ENCODE results near the gene TBPL1. TPM values are rescaled to one million over a fixed set of nuclear protein-coding genes. Genes with fewer than 3 reads are reported as not detected.
A peak's percentile ranks its signal among the peaks of the same experiment; 100 is the strongest.

The TBPL1 gene
- total RNA-seq, 4 donors from 2014 or later: 0.85 to 9.1 (median 4.7) TPM

DNA sequence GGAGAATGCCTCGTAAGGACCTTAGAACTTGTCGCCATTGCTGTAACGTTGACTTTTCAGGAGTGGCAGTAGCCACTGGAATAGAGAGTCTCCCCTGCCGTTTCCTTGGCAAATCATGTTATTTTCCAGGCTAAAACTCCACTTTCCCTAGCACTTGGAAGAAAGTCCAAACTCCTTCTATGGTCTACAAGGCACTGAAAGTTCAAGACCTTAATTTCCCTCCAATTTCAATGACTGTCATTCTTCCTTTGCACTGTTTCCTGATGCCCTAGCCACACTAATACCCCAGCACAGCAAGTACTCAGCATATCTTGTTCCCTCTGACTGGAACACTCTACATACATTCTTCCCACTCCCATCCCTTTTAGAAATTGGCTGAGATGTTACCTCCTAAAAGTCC, 1.8 kb upstream of the TBPL1 start:
- H3K9me3 ChIP-seq: no peaks in the 10 kb centered on the region
- ATAC-seq (no peak), DNase-seq (no peak)
- no peaks in the 10 kb centered on the region for H3K27me3 ChIP-seq
- intact Hi-C loops (cut with DNase I; ENCODE audit: low total_unique reads): no loop called here
- in situ Hi-C loops (cut with MboI; ENCODE audit: low sequenced_read_pairs in 4 of 4): no loop called here
- H3K4me3 ChIP-seq: peak overlapping the region in 3 of 4 donors; percentile 75 to 98 (median 93)
- H3K36me3 ChIP-seq: no peaks in the 10 kb centered on the region
- TF ChIP-seq, protein P1, sequence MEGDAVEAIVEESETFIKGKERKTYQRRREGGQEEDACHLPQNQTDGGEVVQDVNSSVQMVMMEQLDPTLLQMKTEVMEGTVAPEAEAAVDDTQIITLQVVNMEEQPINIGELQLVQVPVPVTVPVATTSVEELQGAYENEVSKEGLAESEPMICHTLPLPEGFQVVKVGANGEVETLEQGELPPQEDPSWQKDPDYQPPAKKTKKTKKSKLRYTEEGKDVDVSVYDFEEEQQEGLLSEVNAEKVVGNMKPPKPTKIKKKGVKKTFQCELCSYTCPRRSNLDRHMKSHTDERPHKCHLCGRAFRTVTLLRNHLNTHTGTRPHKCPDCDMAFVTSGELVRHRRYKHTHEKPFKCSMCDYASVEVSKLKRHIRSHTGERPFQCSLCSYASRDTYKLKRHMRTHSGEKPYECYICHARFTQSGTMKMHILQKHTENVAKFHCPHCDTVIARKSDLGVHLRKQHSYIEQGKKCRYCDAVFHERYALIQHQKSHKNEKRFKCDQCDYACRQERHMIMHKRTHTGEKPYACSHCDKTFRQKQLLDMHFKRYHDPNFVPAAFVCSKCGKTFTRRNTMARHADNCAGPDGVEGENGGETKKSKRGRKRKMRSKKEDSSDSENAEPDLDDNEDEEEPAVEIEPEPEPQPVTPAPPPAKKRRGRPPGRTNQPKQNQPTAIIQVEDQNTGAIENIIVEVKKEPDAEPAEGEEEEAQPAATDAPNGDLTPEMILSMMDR (IDR thresholded peaks at IDR 0.05 in 4 of 5, conservative IDR thresholded peaks at IDR 0.05 in 1 of 5): no peak
- no peak for TF ChIP-seq POLR2A (IDR thresholded peaks at IDR 0.05)
- peaks cover 11 to 18% of the 10 kb centered on the region in 2 donors for H3K4me1 ChIP-seq
- H3K27ac ChIP-seq: peak overlapping the region in 3 of 4 donors; percentile 84 to 94 (median 87)

DNA sequence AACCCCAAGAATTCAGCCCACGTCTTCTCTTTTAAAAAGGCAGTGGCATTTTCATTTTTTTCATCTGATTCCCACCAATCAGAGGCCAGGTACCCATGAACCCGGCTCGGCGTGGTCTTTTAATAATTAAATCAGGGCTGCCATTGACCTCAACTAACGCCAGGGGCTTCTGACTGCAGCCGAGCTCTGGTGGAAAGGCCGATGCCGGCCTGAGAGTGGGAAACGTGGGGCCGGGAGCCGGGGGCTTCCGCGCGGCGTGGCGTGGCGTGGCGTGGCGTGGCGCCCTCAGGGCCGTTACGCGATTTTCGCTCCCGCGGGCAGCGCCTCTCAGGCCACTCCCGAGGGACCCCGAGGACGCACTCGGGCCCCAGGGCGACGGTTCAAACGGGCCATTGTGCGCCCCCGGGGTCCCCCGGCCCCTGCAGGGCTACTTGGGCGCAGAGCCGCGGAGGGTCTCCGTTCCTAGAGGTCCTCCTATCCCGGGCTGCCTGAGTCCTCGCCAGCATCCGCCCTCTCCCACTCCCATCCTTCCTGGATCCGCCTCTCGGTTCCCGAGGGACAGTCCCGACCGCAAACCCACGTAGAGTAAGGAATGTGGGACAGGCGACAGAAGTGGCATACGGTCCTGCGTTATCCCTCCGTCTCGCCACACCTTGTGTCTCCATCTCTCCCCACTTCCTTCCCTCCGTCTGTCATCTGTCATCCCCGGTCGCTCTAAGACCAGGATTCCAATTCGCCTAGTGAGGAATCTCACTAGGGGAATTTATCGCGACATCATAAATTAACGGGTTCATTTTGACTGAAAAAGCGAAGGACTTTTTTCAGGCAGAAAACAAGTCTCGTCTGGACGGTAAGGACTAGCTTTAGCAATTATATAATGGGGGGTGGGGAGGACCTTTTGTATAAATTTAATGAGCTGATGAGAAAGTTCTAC, 876 bp upstream of the TBPL1 start:
- Histone ChIP-seq H3K9me3 (no peaks in the 10 kb centered on the region), H3K27me3 (no peaks in the 10 kb centered on the region), H3K36me3 (no peaks in the 10 kb centered on the region), H3K4me3 (peak overlapping the region; percentile 75 to 98 (median 91)), H3K27ac (peak overlapping the region; percentile 84 to 94 (median 88)), H3K4me1 (peaks cover 11 to 18% of the 10 kb centered on the region in 2 donors)
- TF ChIP-seq, protein P1 (IDR thresholded peaks at IDR 0.05 in 4 of 5, conservative IDR thresholded peaks at IDR 0.05 in 1 of 5): peak in 4 of 5 experiments; percentile 15 to 51 (median 37)
- TF ChIP-seq POLR2A (IDR thresholded peaks at IDR 0.05): no peak
- in situ Hi-C loops (cut with MboI; ENCODE audit: low sequenced_read_pairs in 4 of 4): no loop called here
- intact Hi-C loops (cut with DNase I; ENCODE audit: low total_unique reads): no loop called here
- DNase-seq: peak; percentile 6 to 47
- peak; percentile 58 to 73 for ATAC-seq

DNA sequence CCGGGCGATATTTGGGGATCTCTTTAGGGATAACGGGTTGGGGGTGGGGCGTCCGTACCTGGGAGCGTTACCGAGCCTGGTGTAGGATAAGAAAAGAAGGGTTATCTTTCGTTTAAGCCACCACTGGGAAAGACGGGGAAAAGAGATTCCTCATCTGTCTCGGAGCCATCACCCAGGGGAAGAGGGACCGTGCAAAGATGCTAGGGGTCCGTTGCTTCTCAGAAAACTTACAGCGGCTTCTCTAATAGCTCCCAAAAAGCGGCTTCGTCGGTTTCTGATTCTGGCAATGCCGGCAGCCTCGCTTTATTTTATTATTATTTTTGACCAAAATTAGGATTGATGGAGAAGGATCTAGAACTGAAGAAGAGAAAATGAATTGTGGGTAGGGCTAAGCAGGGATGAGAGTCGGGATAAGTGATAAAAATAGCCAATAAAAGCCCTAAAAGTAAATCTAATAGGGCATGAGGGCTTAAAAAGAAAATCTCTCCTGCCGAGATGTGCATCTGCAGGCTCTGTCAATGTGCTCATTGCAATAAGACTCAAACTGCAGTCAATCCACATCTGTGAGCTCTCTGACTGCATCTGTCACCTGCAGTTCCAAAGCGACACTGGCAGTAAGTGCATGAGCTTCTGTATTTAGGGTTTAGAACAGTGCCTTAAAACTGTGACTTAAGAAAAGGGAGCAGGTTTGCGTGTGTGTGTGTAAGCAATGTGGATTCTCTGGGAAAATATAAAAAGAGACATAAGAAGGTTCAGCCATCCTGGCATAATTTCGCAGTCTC, 801 bp downstream of the TBPL1 start:
- no peaks in the 10 kb centered on the region for H3K9me3 ChIP-seq
- H3K36me3 ChIP-seq: no peaks in the 10 kb centered on the region
- H3K27me3 ChIP-seq: no peaks in the 10 kb centered on the region
- DNase-seq (no peak), ATAC-seq (no peak)
- H3K4me1 ChIP-seq: peaks cover 16 to 27% of the 10 kb centered on the region in 2 donors
- TF ChIP-seq, protein P1 (IDR thresholded peaks at IDR 0.05 in 4 of 5, conservative IDR thresholded peaks at IDR 0.05 in 1 of 5): no peak
- TF ChIP-seq POLR2A (IDR thresholded peaks at IDR 0.05): no peak
- peak overlapping the region; percentile 84 to 94 (median 88) for H3K27ac ChIP-seq
- peak overlapping the region; percentile 75 to 98 (median 91) for H3K4me3 ChIP-seq
- intact Hi-C loops (cut with DNase I; ENCODE audit: low total_unique reads) (no loop called here), in situ Hi-C loops (cut with MboI; ENCODE audit: low sequenced_read_pairs in 4 of 4) (no loop called here)

DNA sequence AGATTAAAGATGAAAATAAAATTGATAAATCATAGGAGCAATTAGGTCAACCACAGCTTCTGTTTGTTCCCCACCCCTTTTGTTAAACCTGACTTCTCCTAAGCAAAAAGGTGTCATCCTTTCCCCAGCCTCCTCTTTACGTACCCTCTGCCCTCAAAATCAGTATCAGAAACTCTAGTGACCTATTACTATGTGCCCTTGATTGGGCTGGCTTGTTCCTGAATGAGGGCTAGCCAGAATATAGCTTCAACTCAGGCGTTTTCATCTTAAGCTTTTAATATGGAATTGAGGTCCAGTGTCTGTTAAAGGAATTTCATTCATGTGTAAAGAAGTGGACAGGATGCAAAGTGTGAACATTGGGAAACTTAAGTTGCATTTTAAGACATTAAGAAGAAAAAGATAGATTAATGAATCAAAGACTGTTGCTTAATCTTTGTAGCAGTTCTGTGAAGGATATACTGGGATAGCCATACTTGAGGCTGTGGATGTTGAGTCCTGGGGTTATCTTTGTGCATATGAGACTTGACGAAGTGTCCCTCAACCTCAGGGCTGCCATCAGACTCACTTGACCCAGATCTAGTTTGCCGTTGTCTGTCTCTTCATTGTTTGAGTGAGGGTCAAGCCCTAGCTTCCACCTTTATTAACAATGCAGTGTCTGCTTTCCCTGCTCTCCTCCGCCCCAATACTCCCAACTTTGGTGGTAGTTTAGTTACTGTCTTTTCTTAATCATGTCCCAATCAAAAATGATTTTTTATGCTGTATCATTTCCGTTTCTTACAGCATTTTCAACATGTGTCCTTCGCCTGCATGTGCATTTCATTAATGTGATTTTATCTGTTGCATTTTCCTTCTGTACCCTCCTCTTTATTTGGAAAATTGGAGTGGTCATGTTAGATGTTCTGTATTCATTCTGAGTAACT, 1.9 kb downstream of the TBPL1 start:
- in situ Hi-C loops (cut with MboI; ENCODE audit: low sequenced_read_pairs in 4 of 4): no loop called here
- no peak for ATAC-seq
- Histone ChIP-seq H3K4me1 (peaks cover 16 to 31% of the 10 kb centered on the region in 2 donors), H3K27ac (no peak overlapping the region), H3K4me3 (no peak overlapping the region), H3K27me3 (no peaks in the 10 kb centered on the region), H3K9me3 (no peaks in the 10 kb centered on the region), H3K36me3 (no peaks in the 10 kb centered on the region)
- no peak for TF ChIP-seq POLR2A (IDR thresholded peaks at IDR 0.05)
- TF ChIP-seq, protein P1 (IDR thresholded peaks at IDR 0.05 in 4 of 5, conservative IDR thresholded peaks at IDR 0.05 in 1 of 5): no peak
- intact Hi-C loops (cut with DNase I; ENCODE audit: low total_unique reads): no loop called here
- no peak for DNase-seq

Measured in gastrocnemius medialis (tissue), 4 donors.